ENCODE results near the gene CETN2. TPM values are rescaled to one million over a fixed set of nuclear protein-coding genes. Genes with fewer than 3 reads are reported as not detected.
A peak's percentile ranks its signal among the peaks of the same experiment; 100 is the strongest.

Gene CETN2
- total RNA-seq (10 to 100 TPM in 6 of 7 donors, 1 to 10 TPM in 1; 9.4 to 19.6 (median 11.8) TPM), polyA plus RNA-seq (10 to 100 TPM; 17.8 to 25.0 (median 21.2) TPM)
- long read RNA-seq, donor 1, transcript CETN2-201 (5 exons, 1,454 nt), result major isoform, 8 of 8 reads
- long read RNA-seq, donor 1, partial matches to known transcripts, result 0 of 8 reads
- long read RNA-seq, donor 1, other reads (novel, unspliced or antisense), result 0 of 8 reads
- long read RNA-seq, donor 2, transcript CETN2-201 (5 exons, 1,454 nt), result major isoform, 7 of 7 reads
- long read RNA-seq, donor 2, partial matches to known transcripts, result 0 of 7 reads
- long read RNA-seq, donor 2, other reads (novel, unspliced or antisense), result 0 of 7 reads

DNA sequence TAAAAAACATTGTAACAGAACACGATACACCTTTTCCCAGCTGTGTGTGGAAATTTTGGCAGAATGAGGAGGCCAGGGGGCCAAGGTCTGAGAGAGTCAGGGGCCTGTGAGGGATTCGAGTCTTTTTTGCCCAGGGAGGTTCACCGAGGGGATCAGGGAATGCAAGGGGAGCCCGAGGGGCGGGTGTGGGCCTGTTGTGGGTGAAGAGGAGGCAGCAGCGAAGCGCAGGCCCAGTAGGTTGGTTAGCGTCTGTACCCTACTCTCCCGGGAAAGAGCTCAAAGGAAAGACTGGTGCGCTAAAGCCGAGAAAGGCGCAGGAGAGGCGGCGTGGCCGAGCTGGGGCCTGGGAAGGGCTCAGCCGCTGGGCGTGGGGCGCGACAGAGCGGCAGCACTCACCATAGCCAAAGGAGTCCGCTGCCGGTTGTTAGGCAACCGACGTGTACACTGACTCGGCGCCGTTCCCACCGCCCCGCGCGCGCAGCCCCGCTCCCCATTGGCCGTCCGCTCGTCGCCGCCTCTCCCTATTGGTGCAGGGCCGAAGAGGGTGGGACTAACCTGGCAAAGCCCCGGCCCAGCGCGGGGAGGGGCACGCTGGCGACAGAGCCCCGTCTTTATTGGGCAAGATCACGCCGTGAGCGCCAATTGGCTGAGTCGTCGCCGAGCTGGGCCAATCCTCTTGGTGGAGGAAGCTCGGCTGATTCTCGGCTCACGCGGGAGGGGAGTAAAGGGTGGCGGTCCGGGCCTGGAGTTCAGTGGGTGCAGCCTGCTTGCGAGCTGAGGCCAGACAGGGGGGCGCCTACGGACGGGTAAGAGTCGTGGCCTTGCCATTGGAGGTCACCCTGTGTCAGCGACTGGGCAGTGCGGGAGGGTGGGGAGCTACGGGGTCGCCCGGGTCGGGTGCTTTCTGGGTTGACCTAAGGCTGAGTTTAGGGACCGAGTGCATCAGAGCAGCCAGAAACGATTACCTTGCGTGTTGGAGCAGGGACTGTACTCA, at the start of gene CETN2, which contains the start of gene NSDHL:
Gene CETN2 (minus strand): TSS at position 446 of the 994 bp plus-strand sequence. CDS start 47 bp downstream, at position 399.
Gene NSDHL (plus strand): TSS at position 752 of the 994 bp plus-strand sequence. CDS start 15,262 bp downstream, outside the sequence.
- intact Hi-C loops (cut with DNase I; ENCODE audit: low total_unique reads), result no loop called here
- WGBS, 5 donors, result 1 to 50% (median 3%) methylated on average over 9 to 71 of the region's 71 CpGs
- H3K36me3 ChIP-seq, result peaks cover 0 to 22% (median 0%) of the 10 kb centered on the region in 6 donors
- TF ChIP-seq POLR2AphosphoS5 (IDR thresholded peaks at IDR 0.05) (peak; percentile 69 to 83 (median 78)), POLR2A (IDR thresholded peaks at IDR 0.05) (no peak)
- H3K27me3 ChIP-seq (replicated peaks in 1 of 7), result no peaks in the 10 kb centered on the region
- DNase-seq, result peak; percentile 96
- no peaks in the 10 kb centered on the region for H3K9me3 ChIP-seq
- H3K27ac ChIP-seq, result peak within 1 kb of the TSS in 6 of 8 donors; percentile 60 to 82 (median 74)
- peaks cover 0 to 31% (median 17%) of the 10 kb centered on the region in 6 donors for H3K4me1 ChIP-seq
- peak within 1 kb of the TSS; percentile 47 to 85 (median 56) for H3K4me3 ChIP-seq

- Histone ChIP-seq H3K27ac (no peak overlapping the region), H3K36me3 (no peaks in the 10 kb centered on the region), H3K4me1 (no peaks in the 10 kb centered on the region), H3K9me3 (no peaks in the 10 kb centered on the region), H3K4me3 (no peak overlapping the region), H3K27me3 (replicated peaks in 1 of 7) (peaks cover 0 to 7% (median 0%) of the 10 kb centered on the region in 7 donors)
- intact Hi-C loops (cut with DNase I; ENCODE audit: low total_unique reads), result no loop called here
- WGBS, 5 donors, result 61 to 95% (median 78%) methylated on average over 4 to 16 of the region's 16 CpGs
- TF ChIP-seq CTCF (IDR thresholded peaks at IDR 0.05 in 8 of 11, conservative IDR thresholded peaks at IDR 0.05 in 3 of 11) (no peak), POLR2A (IDR thresholded peaks at IDR 0.05) (no peak), POLR2AphosphoS5 (IDR thresholded peaks at IDR 0.05) (no peak)
- DNase-seq, result peak; percentile 49
Observed at GRCh38 chrX:152878976-152879755, 48.6 kb upstream of the CETN2 start.

- no peak overlapping the region for H3K27ac ChIP-seq
- H3K36me3 ChIP-seq, result no peaks in the 10 kb centered on the region
- intact Hi-C loops (cut with DNase I; ENCODE audit: low total_unique reads), result no loop called here
- DNase-seq, result no peak
- WGBS, 5 donors, result 78 to 92% (median 84%) methylated on average over 2 to 10 of the region's 10 CpGs
- H3K4me1 ChIP-seq, result no peaks in the 10 kb centered on the region
- no peak overlapping the region for H3K4me3 ChIP-seq
- no peak for TF ChIP-seq POLR2A (IDR thresholded peaks at IDR 0.05)
- TF ChIP-seq POLR2AphosphoS5 (IDR thresholded peaks at IDR 0.05), result no peak
- no peak for TF ChIP-seq CTCF (IDR thresholded peaks at IDR 0.05 in 8 of 11, conservative IDR thresholded peaks at IDR 0.05 in 3 of 11)
- H3K9me3 ChIP-seq, result no peaks in the 10 kb centered on the region
- H3K27me3 ChIP-seq (replicated peaks in 1 of 7), result no peaks in the 10 kb centered on the region
Observed at GRCh38 chrX:152876931-152877840, 46.6 kb upstream of the CETN2 start.

All from spleen (tissue), 13 donors.